Adipose tissue (tissue), 3 donors: ENCODE data around the gene KCNIP3. TPM values are rescaled to one million over a fixed set of nuclear protein-coding genes. Genes with fewer than 3 reads are reported as not detected.
"Not testable (repeated sequence)": the region's sequence is repeated elsewhere in the genome, so short reads cannot be mapped to it uniquely, and the experiment has no call there.

ENCODE experiments used
- H3K27ac ChIP-seq: one replicate; pipeline ENCODE4 v1.5.1; 2013; ENCODE audit warnings: low read depth, low read length
- WGBS, 3 donors: extraction: QIAGEN DNeasy Blood & Tissue Kit; methylation state at CpG; one replicate each; pipeline ENCODE4 v1.1.7; 2013; 5-methylcytosine and 5-hydroxymethylcytosine counted together
- polyA plus RNA-seq, 3 donors: library from polyadenylated mRNA; stranded (reverse); fragments of 200-250 nt; gene quantifications; one replicate each; pipeline ENCODE4 v1.2.3, GENCODE V29; 2013
- donor health status: healthy with polysubstance abuse.
- donor health status: Bipolar disorder and iron deficiency.
- donor health status: healthy.

KCNIP3 gene
- polyA plus RNA-seq, 3 donors, result 2.4 to 14.1 (median 5.1) TPM

GRCh38 chr2:95366514-95366913 lies 69.4 kb downstream of the KCNIP3 start:
- 78 to 85% (median 79%) methylated on average over 6 of the region's 6 CpGs for WGBS, 3 donors

GRCh38 chr2:95372216-95372829 lies 75.2 kb downstream of the KCNIP3 start:
- H3K27ac ChIP-seq, result no peak overlapping the region
- WGBS, 3 donors, result 93 to 94% (median 93%) methylated on average over 8 of the region's 8 CpGs

More at GRCh38 chr2:95366514-95366913, 69.4 kb downstream of the KCNIP3 start:
- H3K27ac ChIP-seq, result no peak overlapping the region

- 91 to 95% (median 92%) methylated on average over 8 of the region's 8 CpGs for WGBS, 3 donors
- H3K27ac ChIP-seq, result no peak overlapping the region
Measured at GRCh38 chr2:95372845-95373244, 75.7 kb downstream of the KCNIP3 start.

GRCh38 chr2:95374029-95374428 lies 76.9 kb downstream of the KCNIP3 start:
- 89 to 92% (median 92%) methylated on average over 6 of the region's 6 CpGs for WGBS, 3 donors
- H3K27ac ChIP-seq, result no peak overlapping the region

GRCh38 chr2:95374451-95374920 lies 77.3 kb downstream of the KCNIP3 start:
- 90 to 95% (median 91%) methylated on average over 11 of the region's 11 CpGs for WGBS, 3 donors

GRCh38 chr2:95374921-95375471 lies 77.8 kb downstream of the KCNIP3 start:
- no peak overlapping the region for H3K27ac ChIP-seq
- WGBS, 3 donors, result 70 to 88% (median 75%) methylated on average over 15 of the region's 15 CpGs

More at GRCh38 chr2:95374451-95374920, 77.3 kb downstream of the KCNIP3 start:
- no peak overlapping the region for H3K27ac ChIP-seq

- H3K27ac ChIP-seq, result no peak overlapping the region
- WGBS, 3 donors, result 86 to 91% (median 87%) methylated on average over 21 of the region's 21 CpGs
Measured at GRCh38 chr2:95375532-95376150, 78.5 kb downstream of the KCNIP3 start.

- 87 to 93% (median 89%) methylated on average over 22 of the region's 22 CpGs for WGBS, 3 donors
- H3K27ac ChIP-seq, result no peak overlapping the region
Measured at GRCh38 chr2:95376311-95377215, 79.4 kb downstream of the KCNIP3 start.

- 90 to 93% (median 92%) methylated on average over 17 of the region's 17 CpGs for WGBS, 3 donors
- no peak overlapping the region for H3K27ac ChIP-seq
Measured at GRCh38 chr2:95377216-95378123, 80.3 kb downstream of the KCNIP3 start.

- H3K27ac ChIP-seq, result not testable (repeated sequence)
- WGBS, 3 donors, result 98 to 99% (median 99%) methylated on average over 5 to 7 of the region's 7 CpGs
Measured at GRCh38 chr2:95378281-95378680, 81.1 kb downstream of the KCNIP3 start.

- no peak overlapping the region for H3K27ac ChIP-seq
- 41 to 61% (median 45%) methylated on average over 8 of the region's 8 CpGs for WGBS, 3 donors
Measured at GRCh38 chr2:95379371-95379831, 82.3 kb downstream of the KCNIP3 start.

- no peak overlapping the region for H3K27ac ChIP-seq
- WGBS, 3 donors, result 84 to 86% (median 86%) methylated on average over 5 of the region's 5 CpGs
Measured at GRCh38 chr2:95380280-95380679, 83.1 kb downstream of the KCNIP3 start.

- WGBS, 3 donors, result 91 to 94% (median 91%) methylated on average over 5 of the region's 5 CpGs
- no peak overlapping the region for H3K27ac ChIP-seq
Measured at GRCh38 chr2:95380731-95381130, 83.6 kb downstream of the KCNIP3 start.

GRCh38 chr2:95381212-95382191 lies 84.4 kb downstream of the KCNIP3 start:
- 87 to 88% (median 87%) methylated on average over 20 to 22 of the region's 22 CpGs for WGBS, 3 donors
- H3K27ac ChIP-seq, result no peak overlapping the region

GRCh38 chr2:95382192-95382591 lies 85.0 kb downstream of the KCNIP3 start:
- 96 to 97% (median 96%) methylated on average over 20 of the region's 20 CpGs for WGBS, 3 donors
- no peak overlapping the region for H3K27ac ChIP-seq
